Fibroblast of villous mesenchyme (primary cell): ENCODE measurements around the gene FCN3. TPM values are rescaled to one million over a fixed set of nuclear protein-coding genes. Genes with fewer than 3 reads are reported as not detected.

Source experiments
- DNase-seq: peaks from one replicate; pipeline ENCODE4 v3.0.0-alpha.2; 2010; ENCODE audit warnings: low read depth
- H3K4me3 ChIP-seq: 2 replicates; pipeline ENCODE4 v1.5.1; 2011; ENCODE audit warnings: low read depth, mild to moderate bottlenecking, low read length
- CTCF ChIP-seq: IDR thresholded peaks from 2 replicates; pipeline ENCODE4 v1.5.1; 2012; ENCODE audit warnings: low read depth, mild to moderate bottlenecking, low read length; ENCODE audit not compliant: insufficient read depth
- total RNA-seq: library from RNA; depleted of rRNA; stranded (reverse); fragments of >200 nt; gene quantifications from 2 replicates; pipeline ENCODE4 v1.2.3, GENCODE V29; 2012

The FCN3 gene
- total RNA-seq, 1 donor, result not detected

GRCh38 chr1:27377760-27378495 is 3.3 kb upstream of the FCN3 start:
- no peak overlapping the region for H3K4me3 ChIP-seq
- no peak for DNase-seq
- no peak for TF ChIP-seq CTCF

GRCh38 chr1:27372808-27373690 is 1.6 kb downstream of the FCN3 start:
- peak; percentile 41 for TF ChIP-seq CTCF
- DNase-seq, result no peak
- no peak overlapping the region for H3K4me3 ChIP-seq

GRCh38 chr1:27372022-27372807 is 2.4 kb downstream of the FCN3 start:
- H3K4me3 ChIP-seq, result no peak overlapping the region
- TF ChIP-seq CTCF, result no peak
- no peak for DNase-seq

GRCh38 chr1:27368869-27369582 is 5.6 kb downstream of the FCN3 start:
- H3K4me3 ChIP-seq, result no peak overlapping the region
- DNase-seq, result peak; percentile 45
- peak; percentile 46 for TF ChIP-seq CTCF

GRCh38 chr1:27367160-27367650 is 7.4 kb downstream of the FCN3 start:
- no peak for DNase-seq
- H3K4me3 ChIP-seq, result peak overlapping the region; percentile 83
- TF ChIP-seq CTCF, result no peak
